Fibroblast of lung (primary cell): ENCODE measurements around the gene GLRA1. TPM values are rescaled to one million over a fixed set of nuclear protein-coding genes. Genes with fewer than 3 reads are reported as not detected.

Experiments used
- DNase-seq, 2 donors: peaks; one replicate each; pipeline versions ENCODE4 v3.0.0 to v3.0.0-alpha.2; 2010; ENCODE audit warnings: low read depth in 2 of 2
- H2AFZ ChIP-seq: 2 replicates; pipeline ENCODE4 v1.5.1; 2012; ENCODE audit warnings: low read length, control low read depth, inconsistent platforms
- H3K27ac ChIP-seq: 2 replicates; pipeline ENCODE4 v1.5.1; 2011; ENCODE audit warnings: low read length, control low read depth; ENCODE audit not compliant: insufficient read depth
- H3K27me3 ChIP-seq: 2 replicates; pipeline ENCODE4 v1.5.1; 2011; ENCODE audit warnings: mild to moderate bottlenecking, low read length; ENCODE audit not compliant: control insufficient read depth, insufficient read depth
- H3K36me3 ChIP-seq: 2 replicates; pipeline ENCODE4 v1.5.1; 2011; ENCODE audit warnings: low read length; ENCODE audit not compliant: control insufficient read depth, insufficient read depth
- H3K4me1 ChIP-seq: 2 replicates; pipeline ENCODE4 v1.5.1; 2011; ENCODE audit warnings: low read length; ENCODE audit not compliant: control insufficient read depth, insufficient read depth; ENCODE audit errors: extremely low read depth
- H3K4me2 ChIP-seq: 2 replicates; pipeline ENCODE4 v1.5.1; 2011; ENCODE audit warnings: low read length, control low read depth; ENCODE audit not compliant: insufficient read depth; ENCODE audit errors: extremely low read depth
- H3K4me3 ChIP-seq, 4 experiments: fragments of 200-600 bp in 1 of 4; sonication (generic) in 1 of 4; replicated peaks in 1 of 4; 2 replicates each; pipeline ENCODE4 v1.5.1; 2011 to 2016; ENCODE audit warnings: low read length in 4 of 4, low read depth in 3 of 4, mild to moderate bottlenecking in 3 of 4, control low read depth in 2 of 4, inconsistent platforms in 1 of 4, mixed read lengths in 1 of 4; ENCODE audit not compliant: insufficient read depth in 1 of 4; ENCODE audit errors: control extremely low read depth in 1 of 4
- H3K79me2 ChIP-seq: 2 replicates; pipeline ENCODE4 v1.5.1; 2012; ENCODE audit warnings: mild to moderate bottlenecking, low read length, inconsistent platforms; ENCODE audit not compliant: control insufficient read depth, insufficient read depth
- H3K9ac ChIP-seq: 2 replicates; pipeline ENCODE4 v1.5.1; 2011; ENCODE audit warnings: mild to moderate bottlenecking, low read length, control low read depth; ENCODE audit not compliant: insufficient read depth
- H3K9me3 ChIP-seq: 2 replicates; pipeline ENCODE4 v1.5.1; 2012; ENCODE audit warnings: low read depth, low read length; ENCODE audit not compliant: control insufficient read depth, insufficient read depth
- H4K20me1 ChIP-seq: 2 replicates; pipeline ENCODE4 v1.5.1; 2011; ENCODE audit warnings: low read length; ENCODE audit not compliant: control insufficient read depth, insufficient read depth; ENCODE audit errors: extremely low read depth
- CTCF ChIP-seq, 2 donors: IDR thresholded peaks in 1 of 2; conservative IDR thresholded peaks in 1 of 2; 1 replicate in 1 of 2; 2 replicates in 1 of 2; pipeline ENCODE4 v1.5.1; 2011 to 2012; ENCODE audit warnings: low read length in 2 of 2, control low read depth in 1 of 2, inconsistent platforms in 1 of 2, low read depth in 1 of 2, mild to moderate bottlenecking in 1 of 2
- EZH2 ChIP-seq: IDR thresholded peaks from 2 replicates; pipeline ENCODE4 v1.5.1; 2012; ENCODE audit warnings: low read length, control low read depth, mild to moderate bottlenecking; ENCODE audit errors: missing control alignments
- polyA plus RNA-seq, 2 donors: library from polyadenylated mRNA; depleted of rRNA in 1 of 2; stranded (reverse) in 1 of 2; unstranded in 1 of 2; fragments of >200 nt; gene quantifications; 2 replicates each; pipeline ENCODE4 v1.2.1, GENCODE V29; 2011 to 2012; ENCODE audit warnings: missing spikeins in 1 of 2
- total RNA-seq: library from RNA; depleted of rRNA; stranded (reverse); fragments of >200 nt; gene quantifications from 2 replicates; pipeline ENCODE4 v1.2.1, GENCODE V29; 2014

The GLRA1 gene
- total and polyA plus RNA-seq, 2 donors (not counting 1 experiment from before 2014, with no cell fraction given), result not detected

GRCh38 chr5:151901611-151902010 is 23.0 kb downstream of the GLRA1 start:
- H3K4me3 ChIP-seq, result no peak overlapping the region
- TF ChIP-seq CTCF (conservative IDR thresholded peaks at IDR 0.05 in 1 of 2, IDR thresholded peaks at IDR 0.05 in 1 of 2; ENCODE audit: low read depth in 1 of 2, low read length in 2 of 2), result no peak
- no peak for TF ChIP-seq EZH2
- H2AFZ ChIP-seq, result no peak overlapping the region
- no peak for DNase-seq
- H3K9me3 ChIP-seq, result no peaks in the 10 kb centered on the region
- no peak overlapping the region for H3K9ac ChIP-seq
- H3K4me1 ChIP-seq, result no peaks in the 10 kb centered on the region
- no peaks in the 10 kb centered on the region for H3K79me2 ChIP-seq
- no peak overlapping the region for H3K27ac ChIP-seq
- no peaks in the 10 kb centered on the region for H3K36me3 ChIP-seq
- H4K20me1 ChIP-seq, result no peaks in the 10 kb centered on the region
- H3K4me2 ChIP-seq, result no peak overlapping the region
- no peaks in the 10 kb centered on the region for H3K27me3 ChIP-seq

DNA sequence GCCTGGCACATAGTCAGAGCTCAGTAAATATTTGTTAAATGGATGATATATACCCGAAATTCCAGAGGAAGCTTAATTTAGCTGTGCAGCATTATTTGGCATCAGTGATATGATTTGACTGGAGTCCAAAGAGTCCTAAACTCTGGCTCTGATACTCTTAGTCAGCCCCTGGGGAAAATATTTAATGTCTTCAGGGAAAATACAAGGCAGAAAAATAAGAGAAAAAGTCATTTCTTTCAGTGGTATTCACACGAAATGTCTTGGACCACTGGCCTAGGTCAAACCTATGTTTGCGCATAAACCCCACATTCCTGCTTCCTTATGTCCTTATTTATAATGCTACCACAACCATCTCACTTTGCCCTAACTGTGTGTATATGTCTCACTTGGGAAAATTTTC is 23.8 kb downstream of the GLRA1 start:
- Histone ChIP-seq H3K79me2 (no peaks in the 10 kb centered on the region), H4K20me1 (no peaks in the 10 kb centered on the region), H3K9me3 (no peaks in the 10 kb centered on the region), H3K36me3 (no peaks in the 10 kb centered on the region), H2AFZ (no peak overlapping the region), H3K4me1 (peaks cover under 1% of the 10 kb centered on the region), H3K4me3 (no peak overlapping the region), H3K27me3 (no peaks in the 10 kb centered on the region), H3K4me2 (no peak overlapping the region), H3K27ac (no peak overlapping the region), H3K9ac (no peak overlapping the region)
- no peak for DNase-seq
- TF ChIP-seq EZH2 (no peak), CTCF (conservative IDR thresholded peaks at IDR 0.05 in 1 of 2, IDR thresholded peaks at IDR 0.05 in 1 of 2; ENCODE audit: low read depth in 1 of 2, low read length in 2 of 2) (no peak)

DNA sequence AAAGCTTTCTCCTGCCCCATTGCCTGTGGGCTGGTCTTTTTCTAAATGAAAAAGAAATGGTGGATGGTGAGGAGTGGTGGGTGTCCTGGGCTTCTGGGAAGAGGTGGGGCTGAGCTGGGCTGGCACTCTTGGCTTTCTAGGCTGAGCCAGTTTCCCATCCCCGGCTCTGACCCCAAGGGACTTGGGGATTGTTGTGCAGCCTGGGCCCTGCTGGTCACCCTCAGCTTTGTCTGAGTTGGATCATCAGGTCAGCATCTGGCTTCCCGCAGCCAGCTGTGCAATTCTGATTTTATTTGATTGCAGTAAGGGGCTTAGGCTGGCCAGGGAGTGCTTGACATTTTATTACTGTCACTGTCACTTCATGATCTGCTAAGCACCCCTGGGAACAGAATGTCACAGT is 25.3 kb downstream of the GLRA1 start:
- Histone ChIP-seq H2AFZ (no peak overlapping the region), H3K27ac (no peak overlapping the region), H3K27me3 (no peaks in the 10 kb centered on the region), H3K4me1 (peaks cover 4% of the 10 kb centered on the region), H4K20me1 (no peaks in the 10 kb centered on the region), H3K4me2 (no peak overlapping the region), H3K4me3 (no peak overlapping the region), H3K9ac (no peak overlapping the region), H3K36me3 (no peaks in the 10 kb centered on the region), H3K79me2 (no peaks in the 10 kb centered on the region), H3K9me3 (no peaks in the 10 kb centered on the region)
- TF ChIP-seq CTCF (conservative IDR thresholded peaks at IDR 0.05 in 1 of 2, IDR thresholded peaks at IDR 0.05 in 1 of 2; ENCODE audit: low read depth in 1 of 2, low read length in 2 of 2), result no peak
- no peak for TF ChIP-seq EZH2
- no peak for DNase-seq
